ENCODE results near the gene OPCML. TPM values are rescaled to one million over a fixed set of nuclear protein-coding genes. Genes with fewer than 3 reads are reported as not detected.

OPCML gene
- total RNA-seq, 2 donors from 2014 or later = not detected

DNA sequence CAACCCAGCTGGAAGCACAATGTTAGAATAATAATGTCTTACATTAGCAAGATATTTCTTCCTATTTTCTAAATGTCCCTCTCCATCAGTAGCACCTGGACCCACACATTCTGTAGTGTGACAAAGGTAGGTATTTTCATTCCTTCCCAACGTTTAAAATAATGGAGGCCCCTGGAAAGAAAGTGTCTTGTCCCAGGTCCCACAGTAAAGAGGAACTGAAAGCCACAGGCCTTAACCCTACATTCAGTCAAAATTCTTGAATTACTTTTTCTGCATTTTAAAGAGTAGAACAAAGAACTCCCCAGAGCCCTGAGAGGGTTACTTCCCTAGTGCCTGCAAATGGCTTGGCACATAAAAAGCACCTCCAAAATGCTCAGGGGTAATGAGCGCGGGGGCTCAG, 26.3 kb downstream of the OPCML start:
- H3K4me3 ChIP-seq = no peak overlapping the region
- DNase-seq (ENCODE audit: low spot score) = no peak
- ATAC-seq (ENCODE audit: insufficient number of reproducible peaks, low FRiP score, low read depth) = no peak
- no peaks in the 10 kb centered on the region for H3K9me3 ChIP-seq
- H3K36me3 ChIP-seq = no peaks in the 10 kb centered on the region
- no peak overlapping the region for H3K27ac ChIP-seq
- TF ChIP-seq, protein P1, sequence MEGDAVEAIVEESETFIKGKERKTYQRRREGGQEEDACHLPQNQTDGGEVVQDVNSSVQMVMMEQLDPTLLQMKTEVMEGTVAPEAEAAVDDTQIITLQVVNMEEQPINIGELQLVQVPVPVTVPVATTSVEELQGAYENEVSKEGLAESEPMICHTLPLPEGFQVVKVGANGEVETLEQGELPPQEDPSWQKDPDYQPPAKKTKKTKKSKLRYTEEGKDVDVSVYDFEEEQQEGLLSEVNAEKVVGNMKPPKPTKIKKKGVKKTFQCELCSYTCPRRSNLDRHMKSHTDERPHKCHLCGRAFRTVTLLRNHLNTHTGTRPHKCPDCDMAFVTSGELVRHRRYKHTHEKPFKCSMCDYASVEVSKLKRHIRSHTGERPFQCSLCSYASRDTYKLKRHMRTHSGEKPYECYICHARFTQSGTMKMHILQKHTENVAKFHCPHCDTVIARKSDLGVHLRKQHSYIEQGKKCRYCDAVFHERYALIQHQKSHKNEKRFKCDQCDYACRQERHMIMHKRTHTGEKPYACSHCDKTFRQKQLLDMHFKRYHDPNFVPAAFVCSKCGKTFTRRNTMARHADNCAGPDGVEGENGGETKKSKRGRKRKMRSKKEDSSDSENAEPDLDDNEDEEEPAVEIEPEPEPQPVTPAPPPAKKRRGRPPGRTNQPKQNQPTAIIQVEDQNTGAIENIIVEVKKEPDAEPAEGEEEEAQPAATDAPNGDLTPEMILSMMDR (IDR thresholded peaks at IDR 0.05) = no peak
- H3K4me1 ChIP-seq (ENCODE audit: control insufficient read depth in 1 of 2, low read depth in 2 of 2) = no peaks in the 10 kb centered on the region
- H3K27me3 ChIP-seq (replicated peaks; ENCODE audit: insufficient read depth) = no peaks in the 10 kb centered on the region

DNA sequence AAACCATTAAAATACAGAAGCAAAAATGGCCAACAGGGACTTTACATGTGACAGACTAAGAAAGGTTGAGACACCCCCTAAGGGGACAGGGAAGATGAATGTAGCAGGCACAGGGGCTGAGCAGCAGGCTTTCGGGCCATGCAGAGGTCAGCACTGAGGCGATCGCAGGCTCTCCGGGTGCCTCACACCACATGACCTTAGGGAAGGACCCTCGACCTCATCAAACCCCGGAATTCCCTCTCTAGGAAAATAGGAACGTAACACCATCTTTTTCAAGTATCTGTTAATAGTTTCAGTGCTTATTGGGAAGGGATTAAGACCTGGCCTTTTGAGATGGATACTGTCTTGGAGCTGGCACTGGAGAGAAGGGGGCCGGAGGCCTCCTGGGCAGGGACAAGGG, 27.4 kb downstream of the OPCML start:
- Histone ChIP-seq H3K4me3 (no peak overlapping the region), H3K4me1 (ENCODE audit: control insufficient read depth in 1 of 2, low read depth in 2 of 2) (no peaks in the 10 kb centered on the region), H3K36me3 (no peaks in the 10 kb centered on the region), H3K27me3 (replicated peaks; ENCODE audit: insufficient read depth) (no peaks in the 10 kb centered on the region), H3K9me3 (no peaks in the 10 kb centered on the region), H3K27ac (no peak overlapping the region)
- no peak for DNase-seq (ENCODE audit: low spot score)
- TF ChIP-seq, protein P1 (IDR thresholded peaks at IDR 0.05) = no peak
- no peak for ATAC-seq (ENCODE audit: insufficient number of reproducible peaks, low FRiP score, low read depth)

DNA sequence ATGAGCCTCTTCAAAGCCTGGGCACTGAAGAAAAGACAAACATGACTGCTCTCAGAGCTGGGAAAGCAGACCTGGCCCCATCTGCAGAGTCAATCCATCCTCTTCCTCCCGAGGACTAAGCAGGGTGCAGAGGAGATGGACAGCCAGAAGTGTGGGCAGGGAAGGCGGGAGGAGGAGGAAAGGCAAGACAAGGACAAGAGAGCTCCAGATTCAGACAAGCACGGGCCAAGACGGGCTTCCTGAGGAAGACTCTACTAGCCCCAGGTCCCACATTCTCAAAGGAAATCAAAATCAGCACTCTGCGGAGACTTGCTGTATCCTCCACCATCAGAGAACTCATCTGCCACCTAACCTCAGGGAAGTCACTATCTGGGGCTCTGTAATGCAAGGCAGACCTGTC, 28.5 kb downstream of the OPCML start:
- Histone ChIP-seq H3K4me3 (no peak overlapping the region), H3K4me1 (ENCODE audit: control insufficient read depth in 1 of 2, low read depth in 2 of 2) (no peaks in the 10 kb centered on the region), H3K36me3 (no peaks in the 10 kb centered on the region), H3K27ac (no peak overlapping the region), H3K9me3 (no peaks in the 10 kb centered on the region), H3K27me3 (replicated peaks; ENCODE audit: insufficient read depth) (no peaks in the 10 kb centered on the region)
- DNase-seq (ENCODE audit: low spot score) (no peak), ATAC-seq (ENCODE audit: insufficient number of reproducible peaks, low FRiP score, low read depth) (no peak)
- TF ChIP-seq, protein P1 (IDR thresholded peaks at IDR 0.05) = no peak

DNA sequence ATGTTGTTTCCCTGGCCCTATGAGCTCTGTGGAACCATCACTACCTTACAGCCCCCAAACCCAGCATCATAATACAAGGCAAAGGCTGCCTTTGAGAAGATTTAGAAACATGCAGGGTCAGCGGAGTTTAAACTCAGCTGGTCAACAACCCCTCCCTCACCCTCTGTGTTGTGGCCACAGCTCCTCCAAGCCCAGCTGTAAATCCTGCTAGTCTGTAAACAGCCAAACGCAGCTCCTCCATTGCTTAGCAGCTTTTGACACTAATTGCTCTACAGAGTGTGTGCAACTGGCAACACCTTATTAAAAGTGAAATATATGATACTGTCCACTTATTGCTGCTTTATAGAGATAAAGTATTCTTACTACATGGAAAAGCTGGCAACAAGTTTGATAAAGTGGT, 29.1 kb downstream of the OPCML start:
- Histone ChIP-seq H3K9me3 (no peaks in the 10 kb centered on the region), H3K36me3 (no peaks in the 10 kb centered on the region), H3K27me3 (replicated peaks; ENCODE audit: insufficient read depth) (no peaks in the 10 kb centered on the region), H3K4me1 (ENCODE audit: control insufficient read depth in 1 of 2, low read depth in 2 of 2) (no peaks in the 10 kb centered on the region), H3K27ac (no peak overlapping the region), H3K4me3 (no peak overlapping the region)
- TF ChIP-seq, protein P1 (IDR thresholded peaks at IDR 0.05) = no peak
- DNase-seq (ENCODE audit: low spot score) = no peak
- ATAC-seq (ENCODE audit: insufficient number of reproducible peaks, low FRiP score, low read depth) = no peak

DNA sequence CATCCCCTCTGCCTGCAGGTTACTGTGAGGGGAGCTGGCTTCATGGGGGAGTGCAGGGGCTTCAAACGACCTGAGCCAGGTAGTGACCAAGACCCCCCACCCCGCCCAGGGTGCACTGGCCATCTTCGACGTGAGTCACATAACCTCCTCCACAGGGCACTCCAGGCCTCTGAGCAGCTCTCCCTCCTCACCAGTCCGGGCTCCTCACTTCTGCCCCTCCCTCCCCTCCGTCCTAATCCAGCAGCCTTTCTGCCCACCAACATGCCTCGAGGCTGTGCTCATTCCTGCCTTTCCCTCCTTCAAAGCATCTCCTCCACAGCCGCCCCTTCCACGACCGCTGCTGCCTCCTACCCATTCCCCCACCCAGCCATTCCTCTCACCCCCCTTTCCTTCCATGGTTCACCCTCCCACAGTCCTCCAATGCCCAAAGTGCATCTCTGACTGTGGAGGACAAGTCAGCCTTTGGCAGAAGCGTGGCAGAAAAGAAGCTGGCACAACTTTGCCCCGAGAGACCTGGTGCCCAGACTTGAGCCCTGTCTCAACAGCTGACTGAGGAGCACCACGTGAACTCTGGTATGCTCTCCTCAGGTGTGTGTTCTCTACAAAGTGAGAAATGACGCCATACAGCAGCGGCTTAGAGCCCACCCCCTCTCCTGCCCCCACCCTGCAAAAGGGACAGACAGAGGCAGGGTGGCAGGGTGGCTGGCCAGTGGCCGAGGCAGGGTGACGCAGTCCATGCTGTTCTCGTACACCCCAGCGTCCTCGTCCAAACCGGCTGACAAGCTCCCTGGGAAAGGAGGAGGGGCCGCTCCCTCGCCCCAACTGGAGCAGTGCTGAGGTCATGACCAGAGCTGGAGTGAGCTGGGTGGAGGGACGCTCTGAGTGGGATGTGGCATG, 30.4 kb downstream of the OPCML start:
- ATAC-seq (ENCODE audit: insufficient number of reproducible peaks, low FRiP score, low read depth) = no peak
- no peak overlapping the region for H3K27ac ChIP-seq
- DNase-seq (ENCODE audit: low spot score) = no peak

More for the DNA sequence above, 30.4 kb downstream of the OPCML start:
- Histone ChIP-seq H3K36me3 (no peaks in the 10 kb centered on the region), H3K9me3 (no peaks in the 10 kb centered on the region), H3K27me3 (replicated peaks; ENCODE audit: insufficient read depth) (no peaks in the 10 kb centered on the region), H3K4me1 (ENCODE audit: control insufficient read depth in 1 of 2, low read depth in 2 of 2) (no peaks in the 10 kb centered on the region), H3K4me3 (peak overlapping the region; percentile 48)
- TF ChIP-seq, protein P1 (IDR thresholded peaks at IDR 0.05) = no peak

Data from thoracic aorta (tissue), 2 donors.